HuH-7.5 (cell line): ENCODE measurements around the gene IMPDH2.

Experiments used
- DNase-seq: peaks from one replicate; pipeline ENCODE4 v3.0.0; 2011; ENCODE audit warnings: low spot score

Gene IMPDH2

GRCh38 chr3:49005998-49006397 lies 23.2 kb downstream of the IMPDH2 start:
- DNase-seq, result no peak

DNA sequence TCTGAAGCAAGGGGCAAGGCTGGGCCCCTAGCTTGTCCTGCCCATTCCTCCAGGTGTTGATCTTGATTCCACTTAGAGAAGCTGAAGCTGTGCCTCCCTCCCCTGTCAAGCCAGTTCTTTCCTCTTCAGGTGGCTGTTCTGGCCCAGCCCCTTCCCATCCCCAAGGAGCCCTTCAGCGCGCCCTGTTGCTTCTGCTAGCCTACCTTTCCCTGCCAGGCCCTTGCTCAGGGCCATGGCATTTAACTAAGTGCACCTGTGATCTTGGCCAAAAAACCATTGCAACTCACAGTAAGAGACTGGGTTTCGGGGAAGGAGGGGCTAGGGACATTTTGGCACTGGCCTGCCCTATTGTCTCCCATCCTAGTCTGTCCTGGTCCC lies 23.9 kb downstream of the IMPDH2 start:
- no peak for DNase-seq

DNA sequence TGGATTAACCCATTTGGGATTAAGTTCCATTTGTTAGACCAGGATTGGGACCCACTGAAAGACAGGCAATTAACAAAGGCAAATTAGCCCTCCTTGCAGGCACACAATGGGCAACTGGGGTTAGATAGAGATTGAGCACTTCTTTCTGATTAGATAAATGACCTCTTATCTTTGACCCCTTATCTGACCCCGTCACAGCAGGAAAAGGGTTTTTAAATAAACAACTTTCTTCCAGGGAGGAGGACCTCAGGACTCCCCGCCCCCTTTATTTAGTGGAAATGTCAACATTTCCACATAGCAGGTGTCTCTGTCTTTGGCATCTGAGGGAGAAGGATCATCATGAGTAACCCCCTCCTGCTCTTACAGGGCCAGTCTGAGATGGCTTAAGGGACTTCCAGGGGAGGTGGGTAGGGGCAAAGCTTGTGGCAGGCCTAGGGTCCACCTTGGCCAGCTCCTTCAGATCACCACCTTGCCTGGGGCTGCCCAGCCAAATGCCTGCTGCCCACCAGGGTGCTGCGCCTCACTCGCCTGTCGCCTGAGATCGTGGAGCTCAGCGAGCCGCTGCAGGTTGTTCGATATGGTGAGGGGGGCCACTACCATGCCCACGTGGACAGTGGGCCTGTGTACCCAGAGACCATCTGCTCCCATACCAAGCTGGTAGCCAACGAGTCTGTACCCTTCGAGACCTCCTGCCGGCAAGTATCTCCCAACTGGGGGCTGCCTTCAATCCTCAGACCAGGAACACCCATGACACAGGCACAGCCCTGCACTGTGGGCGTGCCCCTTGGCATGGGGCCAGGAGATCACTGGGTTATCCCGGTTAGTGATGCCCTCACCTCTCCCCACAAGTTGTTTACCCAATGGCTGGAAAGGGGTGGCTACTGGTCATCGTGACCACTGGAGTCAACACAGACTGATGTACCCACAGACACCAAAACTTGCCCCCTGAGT lies 24.6 kb downstream of the IMPDH2 start:
- no peak for DNase-seq

GRCh38 chr3:49001155-49001554 lies 28.0 kb downstream of the IMPDH2 start:
- no peak for DNase-seq

DNA sequence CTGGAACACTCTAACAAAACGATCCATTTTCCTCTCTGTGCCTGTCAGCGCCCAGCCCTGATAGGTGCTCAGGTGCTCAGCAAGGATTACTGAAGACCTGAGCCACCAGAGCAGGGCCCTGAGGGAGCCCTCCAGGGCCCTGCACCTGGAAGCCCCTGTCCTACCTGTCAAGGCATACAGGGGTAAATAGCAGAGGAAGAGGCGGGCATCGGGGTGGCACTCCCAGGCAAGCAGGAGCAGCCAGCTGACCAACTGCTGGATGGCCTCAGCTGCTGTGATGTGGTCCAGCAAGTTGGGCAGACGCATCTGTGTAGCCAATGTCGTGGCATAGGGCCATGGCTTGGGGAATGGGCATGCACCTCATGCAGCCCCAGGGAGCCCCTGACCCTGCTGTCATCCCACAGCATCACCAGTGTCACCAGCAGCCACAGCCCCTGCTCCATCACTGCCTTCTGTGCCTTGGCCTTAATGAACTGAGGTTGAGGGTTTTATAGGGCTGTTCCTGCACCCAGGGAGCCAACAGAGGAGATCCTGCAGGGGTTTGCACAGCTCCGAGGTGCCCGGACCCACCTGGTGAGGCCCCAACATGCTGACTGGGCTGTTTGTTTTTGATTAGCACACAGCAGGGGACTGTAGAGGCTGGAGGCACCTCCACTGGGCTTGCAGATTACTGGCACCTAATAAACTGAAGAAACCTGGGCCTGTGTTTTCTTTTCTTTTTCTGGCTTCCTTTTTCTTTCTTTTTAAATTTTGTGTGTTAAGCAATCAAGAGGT lies 29.9 kb downstream of the IMPDH2 start:
- no peak for DNase-seq

DNA sequence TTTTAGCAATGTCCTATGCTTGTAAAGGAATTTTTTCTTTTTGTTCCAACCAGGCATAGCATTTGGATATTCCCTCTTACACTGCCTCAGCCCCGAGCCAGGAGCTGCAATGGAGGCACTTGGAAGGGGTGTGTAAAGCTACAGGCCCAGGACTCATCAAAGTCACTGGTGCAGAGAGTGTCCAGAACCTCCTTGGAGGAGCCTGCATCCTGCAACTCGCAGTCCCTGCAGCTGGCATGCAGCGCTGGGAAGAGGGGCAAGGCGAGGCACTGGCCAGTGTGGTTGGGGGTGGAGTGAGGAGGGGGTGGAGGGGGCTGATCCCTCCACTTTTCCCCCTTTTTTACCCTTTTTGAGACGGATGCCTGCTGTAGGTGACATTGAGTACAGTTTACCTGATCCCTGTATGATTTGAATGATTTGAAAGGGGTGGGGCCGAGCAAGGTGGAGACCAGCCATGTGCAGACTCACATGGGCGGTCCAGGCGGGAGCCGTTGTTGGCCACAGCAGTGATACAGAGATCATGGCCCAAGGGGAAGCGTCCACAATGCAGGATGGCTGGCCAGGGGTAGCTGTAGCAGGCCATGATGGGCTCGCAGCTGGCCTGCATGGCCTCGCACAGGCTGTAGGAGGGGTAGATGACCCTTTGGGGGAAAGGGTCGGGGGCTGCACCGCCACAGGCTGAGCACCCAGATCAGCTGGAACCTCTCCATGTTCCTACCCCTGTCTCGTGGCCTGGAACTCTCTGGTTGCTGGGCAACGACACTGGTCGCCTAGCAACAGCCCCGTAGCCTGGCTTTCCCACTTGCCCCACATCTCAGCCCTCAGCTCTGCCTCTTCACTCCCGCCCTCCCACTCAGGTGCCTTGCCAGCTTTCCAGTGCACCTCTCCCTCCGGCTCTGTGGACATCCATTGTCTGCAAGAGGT lies 31.2 kb downstream of the IMPDH2 start:
- no peak for DNase-seq

- DNase-seq, result no peak
Measured at GRCh38 chr3:48997102-48997635, 32.0 kb downstream of the IMPDH2 start.

GRCh38 chr3:48996640-48997039 lies 32.6 kb downstream of the IMPDH2 start:
- DNase-seq, result no peak

GRCh38 chr3:48993834-48994233 lies 35.4 kb downstream of the IMPDH2 start:
- no peak for DNase-seq

- DNase-seq, result no peak
Measured at GRCh38 chr3:48991851-48992545, 37.2 kb downstream of the IMPDH2 start.

DNA sequence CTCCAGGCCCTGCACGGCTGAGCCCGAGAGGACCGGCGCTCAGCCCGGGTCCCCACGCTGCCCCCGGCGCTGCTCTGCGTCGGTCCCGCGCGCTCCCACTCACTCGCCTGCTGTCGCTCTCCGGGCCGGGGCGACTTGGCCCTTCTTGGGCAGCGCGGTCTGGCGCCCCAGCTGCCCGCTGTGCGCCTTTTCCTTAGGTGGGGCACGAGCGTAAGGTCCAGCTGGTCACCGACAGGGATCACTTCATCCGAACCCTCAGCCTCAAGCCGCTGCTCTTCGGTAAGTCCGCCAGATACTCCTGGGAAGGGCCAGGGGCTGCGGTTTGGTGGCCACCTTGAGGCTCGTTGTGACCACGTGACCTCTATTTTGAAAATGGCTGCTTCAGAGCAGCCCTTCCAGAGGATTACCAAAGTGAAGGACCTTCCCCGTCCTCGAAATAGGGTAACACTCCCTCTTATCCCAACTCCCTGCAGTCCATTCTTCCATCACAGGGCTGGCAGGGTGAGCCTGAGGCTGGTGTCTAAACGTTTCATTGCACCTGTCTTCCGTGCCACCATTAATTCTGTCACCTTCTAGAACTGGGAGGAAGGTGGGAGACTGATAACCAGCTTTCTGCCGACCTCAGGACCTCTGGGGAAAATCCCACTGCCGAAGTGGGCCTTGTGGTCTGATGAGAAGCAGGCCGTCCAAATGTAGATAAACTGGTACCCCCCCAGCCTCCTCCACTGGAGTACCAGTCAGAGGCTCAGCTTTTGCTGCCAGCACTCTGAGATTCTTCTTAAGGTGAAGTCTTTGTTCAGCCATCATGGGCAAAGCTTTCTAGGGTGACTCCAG lies 38.3 kb downstream of the IMPDH2 start:
- DNase-seq, result no peak

GRCh38 chr3:48989796-48990635 lies 39.2 kb downstream of the IMPDH2 start, which contains the start of gene P4HTM:
Gene P4HTM, plus strand, starts transcription at chr3:48990241. Its CDS starts 16 bp downstream, at chr3:48990257.
- DNase-seq, result no peak

- DNase-seq, result no peak
Measured at GRCh38 chr3:48989126-48989795, 39.9 kb downstream of the IMPDH2 start.

DNA sequence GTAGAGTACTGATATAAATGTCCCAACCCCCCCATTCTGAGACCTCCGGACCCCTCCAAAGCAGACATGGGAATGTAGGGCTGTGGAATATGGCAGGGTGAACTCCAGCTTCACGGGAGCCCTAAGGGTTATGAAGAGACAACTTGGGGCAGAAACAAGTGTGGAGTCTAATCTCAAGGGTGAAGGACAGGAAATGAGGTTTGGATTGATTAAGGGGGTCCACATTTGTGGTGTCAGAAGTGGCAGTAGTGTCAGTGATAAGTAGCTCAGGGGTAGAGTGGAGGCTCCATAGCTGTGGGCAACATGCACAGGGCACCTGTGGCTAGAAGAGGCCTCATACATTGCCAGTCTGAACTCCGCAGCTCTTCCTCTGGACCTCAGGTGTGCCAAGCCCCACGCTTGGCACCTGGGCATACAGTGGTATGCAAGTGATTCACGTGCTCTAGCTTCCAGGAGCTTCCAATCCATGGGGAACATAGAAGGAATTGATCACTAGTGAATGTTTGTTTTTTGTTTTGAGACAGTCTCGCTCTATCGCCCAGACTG lies 43.3 kb downstream of the IMPDH2 start:
- DNase-seq, result no peak

DNA sequence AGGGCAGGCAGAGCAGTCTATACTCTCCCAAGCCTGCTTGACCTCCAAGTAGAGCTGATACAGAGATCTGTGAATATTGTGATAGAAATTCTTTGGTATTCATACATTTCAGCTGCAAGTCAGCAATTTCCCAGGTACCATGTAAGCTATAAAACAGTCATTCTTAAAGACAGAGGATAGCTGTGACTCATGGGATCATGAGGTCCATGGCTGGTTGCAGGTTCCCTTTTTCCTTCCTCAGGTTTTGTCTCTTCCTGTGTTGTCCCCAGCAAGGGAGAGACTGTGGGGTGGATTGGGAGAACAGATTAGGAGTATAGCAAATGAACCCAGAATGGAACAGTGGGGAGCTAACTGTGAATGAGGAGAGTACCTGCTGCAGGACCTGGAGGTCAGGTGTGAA lies 44.5 kb downstream of the IMPDH2 start:
- no peak for DNase-seq

DNA sequence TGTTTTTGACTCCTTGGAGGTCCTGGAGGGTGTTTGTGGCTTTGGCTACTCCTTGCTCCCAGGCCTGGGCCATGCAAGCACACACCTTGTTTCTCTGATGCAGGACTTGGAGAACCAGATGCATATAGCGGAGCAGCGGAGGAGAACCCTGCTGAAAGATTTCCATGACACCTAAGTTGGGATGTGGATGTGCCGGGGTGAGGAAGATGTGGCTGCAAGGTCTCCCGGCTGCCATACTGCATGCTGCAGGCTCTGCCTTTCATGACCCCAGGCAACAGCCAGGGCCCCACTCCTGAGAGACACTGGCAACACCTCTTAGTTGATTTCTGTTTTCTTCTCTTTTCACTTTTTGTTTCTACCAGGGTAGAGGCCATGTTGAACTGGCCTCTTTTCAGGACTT lies 46.1 kb downstream of the IMPDH2 start:
- no peak for DNase-seq

- no peak for DNase-seq
Measured at GRCh38 chr3:48982686-48983085, 46.5 kb downstream of the IMPDH2 start.

DNA sequence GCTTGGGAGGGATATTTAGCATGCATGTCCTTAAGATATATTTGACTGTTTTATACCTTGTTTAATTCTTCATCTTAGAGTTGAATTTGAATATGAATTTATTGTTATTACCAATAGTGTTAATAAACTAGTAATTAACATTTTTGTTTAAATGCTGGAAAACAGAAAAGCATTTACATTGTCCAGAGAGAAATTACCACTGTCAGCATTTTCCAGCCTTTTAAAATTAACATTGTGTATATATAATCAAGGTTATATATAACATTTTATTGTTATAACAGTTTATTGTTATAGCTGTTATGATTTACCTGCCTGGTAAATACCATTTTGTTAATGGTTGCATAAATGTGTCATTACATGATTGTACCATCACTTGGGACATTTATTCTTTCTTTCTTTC lies 47.2 kb downstream of the IMPDH2 start:
- no peak for DNase-seq
